Stimulated activated CD8-positive, alpha-beta memory T cell treated with anti-CD3 and anti-CD28 coated beads, Interleukin-4, amount 100 ng/mL, for 1 hour (primary cell): ENCODE measurements around the gene TAF1A.

ENCODE experiments used
- DNase-seq, 2 donors: peaks; one replicate each; pipeline ENCODE4 v3.0.0-alpha.2; 2020; ENCODE audit warnings: low read depth in 2 of 2, low spot score in 1 of 2

TAF1A gene

DNA sequence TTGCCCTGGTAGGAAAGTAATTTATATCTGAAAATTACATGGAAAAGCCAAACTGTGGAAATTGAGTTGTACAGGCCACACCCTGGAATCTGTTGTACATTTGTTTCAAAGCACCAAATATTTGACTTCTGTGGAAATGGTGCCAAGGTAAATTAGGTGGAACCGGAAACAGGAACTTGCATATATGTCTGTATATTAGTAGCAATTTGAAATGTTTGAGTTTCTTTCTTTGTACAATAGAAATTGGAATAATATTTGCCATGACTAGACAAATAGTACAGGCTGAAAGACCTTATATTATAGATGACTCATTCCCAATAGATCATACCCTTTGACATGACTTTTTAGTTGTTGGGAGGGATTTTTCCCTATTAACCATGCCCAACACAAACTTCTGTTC lies 10.5 kb upstream of the TAF1A start:
- no peak for DNase-seq

DNA sequence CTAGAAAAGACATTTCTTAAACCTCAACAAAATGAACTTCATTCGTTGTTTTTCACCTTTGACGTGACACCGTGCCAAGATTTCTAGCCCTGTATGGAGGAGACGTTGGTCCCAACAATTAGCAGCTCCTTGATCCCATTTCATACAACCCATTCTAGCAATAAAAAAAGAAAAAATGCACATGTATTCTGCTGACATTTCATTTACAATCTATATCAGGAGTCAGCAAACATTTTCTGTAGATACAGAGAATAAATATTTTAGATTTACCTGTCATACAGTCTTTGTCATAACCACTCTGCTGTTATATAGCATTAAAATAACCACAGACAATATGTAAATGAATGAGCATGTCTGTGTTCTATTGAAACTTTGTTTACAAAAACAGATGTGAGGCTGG lies 7.0 kb upstream of the TAF1A start:
- DNase-seq: no peak

DNA sequence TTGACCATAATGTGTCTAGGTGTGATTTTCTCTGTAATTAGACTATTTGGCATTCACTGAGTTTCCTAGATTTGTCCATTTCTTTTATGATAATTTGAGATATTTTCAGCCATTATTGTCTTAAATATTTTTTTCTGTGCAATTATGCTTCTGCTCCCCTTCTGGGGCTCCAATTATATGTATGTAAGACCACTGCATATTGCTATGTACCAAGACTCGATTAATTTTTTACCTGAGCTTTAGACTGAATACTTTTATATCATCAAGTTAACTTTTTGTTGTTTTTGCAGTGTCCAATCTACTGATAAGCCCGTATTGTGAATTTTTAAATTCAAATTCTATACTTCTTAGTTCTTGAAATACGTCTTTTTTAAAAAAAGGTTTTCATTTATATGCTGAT lies 5.1 kb upstream of the TAF1A start:
- no peak for DNase-seq

DNA sequence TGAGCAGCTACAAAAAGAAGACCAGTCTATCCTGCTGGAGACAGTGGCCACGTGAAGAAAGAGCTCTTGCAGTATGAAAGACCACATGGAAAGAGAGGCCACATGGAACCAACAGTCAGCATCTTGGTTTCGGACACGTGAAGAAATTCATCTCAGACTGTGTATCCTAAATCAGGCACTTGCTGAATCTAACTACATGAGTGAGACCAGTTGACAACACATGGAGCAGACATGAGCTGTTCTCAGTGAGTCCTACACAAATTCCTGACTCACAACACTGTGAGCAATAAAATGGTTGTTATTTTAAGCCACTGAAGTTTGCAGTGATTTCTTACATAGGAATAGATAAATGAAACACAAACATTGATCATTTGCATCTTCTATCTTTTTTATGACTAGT lies 2.4 kb upstream of the TAF1A start:
- DNase-seq: no peak

DNA sequence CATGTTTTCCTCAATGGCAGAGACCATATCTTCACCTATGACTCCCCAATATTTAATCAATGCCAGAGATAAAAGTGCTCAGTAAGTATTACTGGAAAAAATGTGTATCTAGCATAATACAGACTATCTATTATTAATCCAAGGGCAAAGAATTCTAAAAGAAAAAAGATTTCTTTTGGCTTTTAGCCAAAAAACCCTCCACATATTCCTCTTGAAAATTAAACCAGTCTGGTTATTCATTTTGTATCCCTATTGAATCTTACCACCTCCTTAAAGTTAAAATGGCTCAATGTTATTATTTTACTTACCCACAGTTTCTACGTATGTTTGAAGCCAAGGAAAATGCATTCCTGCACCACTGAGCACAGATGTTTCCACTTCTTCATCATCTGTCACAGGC lies 1.6 kb downstream of the TAF1A start:
- DNase-seq: no peak

DNA sequence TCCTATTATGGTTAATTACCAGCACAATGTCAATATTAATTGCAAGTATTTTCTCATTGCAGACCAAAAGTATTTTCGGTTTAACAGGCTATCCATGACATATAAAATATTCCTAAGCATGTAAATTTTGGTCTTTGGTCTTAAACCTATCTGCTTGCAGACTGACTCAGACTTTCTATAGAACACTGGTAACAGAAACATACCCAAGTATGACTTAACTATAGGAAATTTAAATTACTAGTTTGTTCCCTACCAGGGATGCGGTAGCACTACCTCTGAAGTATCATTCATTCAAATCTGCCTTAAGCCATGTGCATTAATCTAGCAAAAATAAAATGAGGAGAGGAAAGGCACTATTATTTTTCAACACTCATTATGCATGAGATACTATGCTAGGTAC lies 2.9 kb downstream of the TAF1A start:
- no peak for DNase-seq

DNA sequence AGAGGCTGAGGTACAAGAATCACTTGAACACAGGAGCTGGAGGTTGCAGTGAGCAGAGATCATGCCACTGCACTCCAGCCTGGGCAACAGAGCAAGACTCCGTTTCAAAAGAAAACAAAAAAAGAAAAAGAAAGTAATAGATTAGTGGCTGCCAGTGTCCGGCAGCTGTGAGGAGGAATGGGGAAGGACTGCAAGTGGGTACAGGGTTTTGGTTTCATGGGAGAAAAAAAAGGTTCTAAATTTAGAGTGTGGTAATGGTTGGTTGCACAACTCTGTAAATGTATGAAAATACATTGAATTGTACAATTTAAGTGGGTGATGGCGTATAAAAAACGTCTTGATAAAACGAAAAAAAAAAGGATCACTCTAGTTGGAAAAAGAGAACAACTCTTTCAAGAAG lies 6.7 kb downstream of the TAF1A start:
- DNase-seq: no peak

DNA sequence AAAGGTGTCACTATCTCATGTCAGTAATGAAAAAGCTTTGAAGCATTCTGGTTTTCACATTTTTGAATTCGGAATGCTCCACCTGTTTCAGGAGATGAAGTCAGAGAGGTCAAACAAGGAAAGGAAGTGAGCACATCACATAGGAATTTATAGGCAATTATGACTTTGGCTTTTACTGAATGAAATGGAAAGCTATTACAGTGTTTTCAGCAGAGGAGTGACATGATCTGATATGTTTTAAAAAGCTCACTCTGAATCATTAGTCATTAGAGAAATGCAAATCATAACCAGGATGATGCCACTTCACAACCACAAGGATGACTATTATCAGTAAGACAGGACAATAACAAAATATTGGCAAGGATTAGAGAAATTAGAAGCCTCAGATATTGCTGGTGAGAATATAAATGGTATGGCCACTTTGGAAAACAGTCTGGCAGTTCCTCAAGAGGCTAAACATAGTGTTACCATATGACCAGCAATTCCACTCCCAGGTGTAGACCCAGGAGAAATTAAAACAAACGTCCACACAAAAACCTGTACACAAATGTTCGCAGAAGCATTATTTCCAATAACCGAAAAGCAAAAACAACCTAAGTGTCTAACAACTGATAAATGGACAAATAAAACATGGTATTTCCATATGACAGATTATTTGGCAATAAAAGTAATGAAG lies 7.5 kb downstream of the TAF1A start:
- DNase-seq: no peak

DNA sequence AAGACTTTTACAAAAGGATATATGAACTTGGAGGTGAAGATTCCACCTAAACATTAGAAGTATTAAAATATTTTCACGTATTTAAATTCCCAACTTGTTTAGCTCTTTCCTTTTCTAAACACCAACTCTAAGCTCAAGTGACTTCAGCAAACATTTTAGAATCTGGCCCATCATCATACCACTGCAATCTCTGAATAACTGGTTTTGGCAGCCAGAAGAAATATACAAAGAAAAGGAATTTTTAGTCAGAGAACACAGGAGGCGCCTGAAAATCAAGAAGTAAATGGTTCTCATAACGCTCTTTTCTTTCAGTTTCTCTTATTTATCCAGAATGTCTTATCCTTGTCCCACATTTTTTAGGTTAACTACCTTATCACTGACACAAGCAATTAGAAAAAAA lies 10.4 kb downstream of the TAF1A start:
- DNase-seq: no peak

DNA sequence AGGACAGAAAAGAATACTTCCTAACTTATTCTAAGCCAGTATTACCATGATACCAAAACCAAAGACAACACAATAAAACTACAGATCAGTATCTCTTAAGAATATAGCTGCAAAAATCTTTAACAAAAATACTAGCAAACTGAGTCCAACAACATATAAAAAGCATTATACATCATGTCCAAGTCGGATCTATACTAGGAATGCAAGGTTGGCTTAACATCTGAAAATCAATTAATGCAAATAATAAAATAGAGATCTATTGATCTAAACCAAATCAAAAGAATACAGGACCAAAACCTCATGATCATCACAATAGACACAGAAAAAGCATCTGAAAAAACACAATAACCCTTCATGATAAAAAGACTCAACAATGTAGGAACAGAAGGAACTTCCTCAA lies 18.9 kb downstream of the TAF1A start:
- DNase-seq: no peak

DNA sequence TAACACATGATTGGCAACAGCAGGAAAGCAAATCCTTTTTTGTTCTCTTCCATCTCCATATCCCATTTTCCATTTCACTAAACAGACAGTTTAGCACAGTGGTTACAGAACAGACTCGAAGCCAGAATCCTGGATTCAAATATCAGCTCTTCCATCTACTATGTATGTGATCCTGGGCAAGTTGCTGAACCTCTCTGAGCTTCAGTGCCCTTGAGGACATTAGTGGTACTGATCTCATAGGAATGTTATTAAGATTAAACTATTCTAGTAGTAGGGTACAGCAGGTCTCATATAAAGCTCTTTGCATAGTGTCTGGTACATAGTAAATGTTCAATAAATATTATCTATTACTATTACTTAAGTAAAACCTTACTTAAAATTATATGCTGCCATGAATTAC lies 28.1 kb downstream of the TAF1A start:
- no peak for DNase-seq

DNA sequence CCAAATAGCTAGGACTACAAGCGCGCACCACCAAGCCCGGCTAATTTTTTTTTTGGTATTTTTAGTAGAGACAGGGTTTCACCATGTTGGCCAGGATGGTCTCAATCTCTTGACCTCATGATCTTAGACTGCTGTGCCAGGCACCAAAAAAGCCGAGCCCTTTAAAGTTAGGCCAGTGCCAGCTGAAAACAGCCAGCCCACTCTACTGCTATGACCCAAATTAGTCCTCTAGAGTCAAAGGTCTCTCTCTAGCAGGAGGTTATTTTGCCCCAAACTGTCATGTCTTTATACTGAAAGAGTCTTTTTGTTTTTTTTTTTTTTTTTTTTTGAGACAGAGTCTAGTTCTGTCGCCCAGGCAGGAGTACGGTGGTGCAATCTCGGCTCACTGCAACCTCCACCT lies 32.2 kb downstream of the TAF1A start:
- DNase-seq: no peak

DNA sequence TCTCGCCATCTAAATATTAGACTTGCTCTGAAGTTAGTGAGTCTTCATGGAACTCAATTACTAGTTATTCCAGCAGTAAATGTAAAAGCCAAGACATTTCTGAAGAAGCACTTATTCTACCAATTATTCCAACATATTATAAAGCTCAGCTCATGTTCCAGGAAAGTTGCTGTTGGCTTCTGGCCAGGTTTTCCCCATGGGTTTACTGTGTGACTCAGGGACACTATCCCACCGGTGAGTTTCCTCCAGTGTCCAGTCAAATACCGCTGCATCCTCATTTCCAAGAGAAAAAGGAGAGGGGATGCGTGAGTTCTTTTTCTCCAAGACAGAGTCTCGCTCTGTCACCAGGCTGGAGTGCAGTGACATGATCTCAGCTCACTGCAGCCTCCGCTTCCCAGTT lies 32.6 kb downstream of the TAF1A start:
- no peak for DNase-seq

DNA sequence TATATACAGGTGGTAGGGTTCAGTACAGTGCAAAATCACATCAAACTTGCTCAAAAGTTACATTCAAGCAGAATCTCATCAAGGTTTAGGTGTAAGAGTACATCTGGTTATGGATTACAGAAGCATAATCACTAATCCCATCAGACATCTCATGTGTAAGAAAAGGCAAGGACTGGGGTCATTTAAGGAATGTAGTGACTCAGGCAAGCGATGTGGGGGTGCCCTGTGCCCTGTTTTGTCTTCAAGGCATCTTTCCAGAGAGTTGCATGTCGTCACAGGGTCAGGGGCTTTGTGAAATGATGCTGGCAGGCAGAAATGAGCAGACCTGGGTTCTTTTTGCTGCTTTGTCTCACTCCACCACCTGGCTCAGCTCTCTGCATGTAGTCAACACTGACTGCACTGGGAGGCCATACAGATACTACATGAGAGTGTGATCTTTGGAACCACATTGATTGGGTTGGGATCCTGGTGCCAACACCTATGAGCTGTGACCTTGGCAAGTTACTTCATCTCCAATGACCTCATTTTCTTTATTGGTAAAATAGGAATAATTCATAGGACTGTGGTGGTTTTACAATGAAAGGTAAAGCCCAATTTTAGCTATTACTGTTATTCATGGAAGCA lies 33.6 kb downstream of the TAF1A start:
- no peak for DNase-seq

DNA sequence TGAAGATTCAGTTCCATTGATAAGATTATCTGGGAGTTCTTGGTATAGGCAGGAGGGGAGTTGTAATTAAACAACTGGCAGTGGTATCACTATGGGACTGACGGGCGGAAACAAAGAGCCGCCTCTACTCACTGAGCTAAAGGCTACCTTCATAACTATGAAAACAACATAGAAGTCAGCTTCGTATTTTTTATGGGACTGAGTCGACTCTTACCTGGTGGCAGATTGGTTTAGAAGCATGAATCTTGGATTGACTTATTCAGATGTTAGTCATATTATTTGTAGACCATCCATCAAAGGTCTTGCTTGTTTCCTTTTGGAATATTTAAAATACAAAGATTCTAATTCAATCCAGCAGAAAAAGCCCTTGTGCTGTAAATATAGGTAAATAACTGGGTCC lies 35.6 kb downstream of the TAF1A start:
- DNase-seq: no peak

DNA sequence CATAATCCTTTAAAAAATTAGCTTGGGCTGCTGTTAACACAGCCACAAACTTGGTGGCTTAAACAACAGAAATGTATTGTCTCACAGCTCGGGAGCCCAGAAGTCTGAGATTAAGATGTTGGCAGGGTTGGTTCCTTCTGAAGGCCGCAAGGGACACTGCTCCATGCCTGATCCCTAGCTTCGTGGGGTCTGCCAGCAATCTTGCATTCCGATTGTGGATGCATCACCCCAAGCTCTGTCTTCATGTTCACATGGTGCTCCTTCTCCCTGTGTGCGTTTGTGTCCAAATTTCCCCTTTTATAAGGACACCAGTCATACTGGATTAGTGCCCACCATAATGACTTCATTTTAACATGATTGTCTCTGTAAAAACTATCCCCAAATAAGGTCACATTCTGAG lies 36.9 kb downstream of the TAF1A start:
- no peak for DNase-seq

DNA sequence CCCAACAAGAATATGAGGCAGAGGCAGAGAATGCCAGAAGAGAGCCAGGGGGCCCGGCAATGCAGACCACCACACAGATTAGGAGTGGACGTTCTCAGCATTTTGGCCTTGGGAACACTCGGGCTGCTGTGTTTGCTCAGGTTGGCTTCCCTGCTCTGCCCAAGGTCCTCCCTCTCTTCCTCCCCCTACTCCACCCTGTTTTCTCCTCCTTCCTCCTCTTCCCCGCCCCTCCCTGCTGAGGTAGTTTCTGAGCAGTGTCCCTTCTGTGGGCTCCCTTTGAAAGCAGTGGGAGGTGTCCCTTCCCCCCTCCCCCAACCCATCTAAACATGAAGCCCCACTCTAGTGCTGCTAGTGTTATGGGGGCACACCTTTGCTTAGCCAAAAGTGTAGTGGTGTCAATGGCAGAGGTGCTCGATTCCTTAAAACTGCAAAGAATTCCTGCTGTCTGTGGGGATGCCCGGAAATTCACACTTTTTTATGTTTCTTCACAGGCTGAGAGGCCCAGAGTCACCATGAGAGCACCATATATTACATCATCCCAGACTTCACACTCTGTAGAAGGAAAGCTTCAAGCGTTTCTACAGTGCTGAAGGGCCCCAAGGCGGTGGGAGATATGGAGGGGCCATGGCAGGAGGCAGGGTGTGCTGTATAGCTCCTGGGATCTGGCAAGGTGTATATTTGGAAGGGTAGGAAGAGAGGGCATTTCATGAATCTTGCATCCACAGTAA lies 41.6 kb downstream of the TAF1A start, which contains the start of gene HHIPL2:
HHIPL2 (minus strand) TSS at position 161 of the 728 bp plus-strand sequence; CDS start at position 101, 60 bp downstream.
- DNase-seq: no peak

DNA sequence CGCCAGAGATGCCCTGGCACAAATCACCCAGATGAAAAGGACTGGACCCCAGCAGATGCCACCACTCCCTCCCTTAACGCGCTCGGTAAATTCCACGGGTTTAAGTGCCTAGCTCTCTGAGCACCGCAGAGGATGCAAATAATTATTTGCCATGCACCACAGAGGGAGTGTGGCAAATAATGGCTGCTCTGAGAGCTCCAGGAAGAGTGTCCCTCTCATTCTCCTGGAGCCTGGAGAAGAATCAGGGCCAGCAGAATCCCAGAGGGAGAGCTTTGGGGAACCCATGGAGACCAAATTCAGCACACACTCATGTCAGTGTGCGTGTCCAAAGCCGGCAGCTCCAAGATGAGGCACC lies 42.5 kb downstream of the TAF1A start:
- no peak for DNase-seq

DNA sequence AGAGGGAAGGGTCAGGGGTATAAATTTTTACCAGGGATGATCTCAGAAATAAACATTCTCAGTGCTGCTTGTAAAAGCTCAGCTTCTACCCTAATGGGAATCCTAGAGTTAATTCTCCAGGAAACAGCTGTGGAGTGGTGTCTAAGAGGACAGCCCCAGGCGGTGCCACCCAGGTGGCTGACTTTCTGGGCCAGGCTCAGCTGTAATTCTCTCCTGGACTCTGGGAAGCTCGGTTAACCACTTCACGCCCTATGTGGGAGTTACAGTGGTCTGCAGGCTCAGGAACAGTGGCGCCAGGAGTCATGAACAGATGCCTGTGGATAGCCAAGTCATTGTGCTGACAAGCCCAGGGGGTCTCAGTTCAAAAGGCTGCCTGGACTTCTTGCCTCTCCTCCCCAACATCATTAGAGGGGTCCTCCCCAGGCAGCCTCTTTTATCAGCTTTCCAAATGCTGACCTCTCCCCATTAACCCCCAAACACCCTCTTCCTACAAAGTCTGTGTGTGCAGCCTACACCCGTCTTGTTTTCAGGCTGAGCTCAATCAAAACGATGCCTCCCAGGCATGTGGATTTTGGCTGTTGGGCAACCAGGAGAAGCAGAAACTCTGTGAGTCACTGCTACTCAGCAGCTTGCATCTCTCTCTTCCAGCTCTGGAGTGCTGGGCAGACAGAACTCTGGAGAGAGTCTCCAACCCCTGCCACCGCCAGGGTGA lies 43.0 kb downstream of the TAF1A start:
- DNase-seq: no peak

DNA sequence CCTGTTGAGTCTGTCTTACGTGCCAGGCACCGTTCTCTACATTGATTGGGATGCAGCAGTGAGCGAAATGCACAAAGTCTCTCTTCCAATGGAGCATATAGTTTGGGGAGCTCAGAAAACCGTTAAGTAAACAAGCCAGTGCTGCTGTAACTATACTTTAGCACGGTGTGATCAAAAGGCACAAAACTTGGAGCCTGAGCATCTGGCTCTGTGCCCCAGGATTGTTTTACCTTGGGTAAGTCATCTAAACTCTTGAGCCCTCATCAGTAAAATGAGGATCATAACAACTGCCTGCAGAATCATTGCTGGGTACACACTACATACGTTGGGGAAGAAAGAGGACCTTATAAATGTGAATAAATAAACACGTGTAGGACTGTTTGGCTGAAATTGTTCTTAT lies 43.6 kb downstream of the TAF1A start:
- no peak for DNase-seq

DNA sequence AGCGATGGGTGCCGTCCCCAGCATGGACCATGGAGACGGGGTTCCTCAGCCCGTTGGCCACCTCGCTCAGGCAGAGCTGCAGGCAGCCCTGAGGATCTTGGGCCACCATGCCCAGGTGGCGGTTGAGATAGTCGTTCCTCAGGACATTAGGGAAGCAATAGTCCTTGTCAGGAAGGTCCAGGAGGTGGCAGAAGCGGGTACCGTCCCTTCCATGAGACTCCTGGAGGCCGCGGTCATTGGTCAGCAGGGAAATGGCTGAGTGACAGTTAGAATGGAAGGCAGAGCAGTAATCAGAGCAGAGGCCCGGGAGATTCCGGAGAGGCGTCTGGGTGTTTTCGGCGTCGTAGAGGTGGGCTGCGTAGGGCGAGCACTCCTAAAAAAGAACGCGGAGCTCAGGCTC lies 45.9 kb downstream of the TAF1A start:
- DNase-seq: no peak

DNA sequence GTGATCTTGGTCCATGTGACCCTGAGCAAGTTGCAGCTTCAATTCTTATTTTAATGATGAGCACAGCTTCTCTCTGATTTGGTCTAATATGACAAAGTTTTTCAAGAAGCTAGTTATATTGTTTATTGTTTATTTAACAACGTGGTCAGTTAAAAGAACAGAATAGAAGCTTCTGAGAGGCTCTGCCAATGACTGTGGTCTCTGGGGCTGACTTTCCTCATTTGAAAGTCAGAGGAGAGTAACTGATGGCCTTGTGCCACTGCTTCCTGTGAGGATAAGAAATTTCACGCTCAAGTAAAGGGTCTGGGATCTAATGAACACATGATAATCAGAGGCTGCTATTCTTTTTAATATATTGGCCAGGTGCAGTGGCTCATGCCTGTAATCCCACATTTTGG lies 49.1 kb downstream of the TAF1A start:
- no peak for DNase-seq
